GM19395 (cell line): ENCODE measurements around the gene CARD6.
"Not testable (repeated sequence)": the region's sequence is repeated elsewhere in the genome, so short reads cannot be mapped to it uniquely, and the experiment has no call there.

Experiments used
- ATAC-seq: cut with Tn5 transposase; IDR thresholded peaks from one replicate; pipeline ENCODE4 v1.9.1; 2021; ENCODE audit warnings: mild to moderate bottlenecking, moderate library complexity; ENCODE audit not compliant: unreplicated experiment

CARD6 gene

GRCh38 chr5:40873286-40873880 is 32.2 kb downstream of the CARD6 start:
- no peak for ATAC-seq

- no peak for ATAC-seq
These were observed 34.8 kb downstream of the CARD6 start for GRCh38 chr5:40875958-40876357.

- ATAC-seq = no peak
These were observed 36.3 kb downstream of the CARD6 start for GRCh38 chr5:40877371-40877988.

- ATAC-seq = no peak
These were observed 38.2 kb downstream of the CARD6 start for GRCh38 chr5:40879163-40879942.

GRCh38 chr5:40882291-40882690 is 41.1 kb downstream of the CARD6 start:
- ATAC-seq = no peak

- not testable (repeated sequence) for ATAC-seq
These were observed 41.9 kb downstream of the CARD6 start for GRCh38 chr5:40883051-40883450.

- not testable (repeated sequence) for ATAC-seq
These were observed 54.6 kb downstream of the CARD6 start for GRCh38 chr5:40895440-40896425.

GRCh38 chr5:40904205-40904993 is 63.2 kb downstream of the CARD6 start:
- ATAC-seq = peak; percentile 94

- ATAC-seq = no peak
These were observed 63.8 kb downstream of the CARD6 start for GRCh38 chr5:40904994-40905306.

- ATAC-seq = no peak
These were observed 65.2 kb downstream of the CARD6 start for GRCh38 chr5:40906351-40906751.

- no peak for ATAC-seq
These were observed 68.1 kb downstream of the CARD6 start, which contains the start of gene C7 for GRCh38 chr5:40909264-40909663. TSS of gene C7 (plus strand) at chr5:40909497. CDS start at chr5:40909611, 114 bp downstream.

GRCh38 chr5:40909723-40910122 is 68.6 kb downstream of the CARD6 start:
- no peak for ATAC-seq
